Fibroblast of skin of back (primary cell): Measurements from ENCODE around the gene CKMT2. TPM values are rescaled to one million over a fixed set of nuclear protein-coding genes. Genes with fewer than 3 reads are reported as not detected.

Experiments
- DNase-seq: peaks from one replicate; pipeline ENCODE4 v3.0.0-alpha.2; 2013
- polyA plus RNA-seq, 2 experiments: library from polyadenylated mRNA; unstranded; fragments of 120-200 nt; gene quantifications; one replicate each; pipeline ENCODE4 v1.2.1, GENCODE V29; 2013; ENCODE audit not compliant: insufficient read length in 2 of 2

CKMT2 gene
- 0.26 TPM for polyA plus RNA-seq (2013, experiment 1 of 2; ENCODE audit: insufficient read length)
- 0.29 TPM for polyA plus RNA-seq (2013, experiment 2 of 2; ENCODE audit: insufficient read length)

DNA sequence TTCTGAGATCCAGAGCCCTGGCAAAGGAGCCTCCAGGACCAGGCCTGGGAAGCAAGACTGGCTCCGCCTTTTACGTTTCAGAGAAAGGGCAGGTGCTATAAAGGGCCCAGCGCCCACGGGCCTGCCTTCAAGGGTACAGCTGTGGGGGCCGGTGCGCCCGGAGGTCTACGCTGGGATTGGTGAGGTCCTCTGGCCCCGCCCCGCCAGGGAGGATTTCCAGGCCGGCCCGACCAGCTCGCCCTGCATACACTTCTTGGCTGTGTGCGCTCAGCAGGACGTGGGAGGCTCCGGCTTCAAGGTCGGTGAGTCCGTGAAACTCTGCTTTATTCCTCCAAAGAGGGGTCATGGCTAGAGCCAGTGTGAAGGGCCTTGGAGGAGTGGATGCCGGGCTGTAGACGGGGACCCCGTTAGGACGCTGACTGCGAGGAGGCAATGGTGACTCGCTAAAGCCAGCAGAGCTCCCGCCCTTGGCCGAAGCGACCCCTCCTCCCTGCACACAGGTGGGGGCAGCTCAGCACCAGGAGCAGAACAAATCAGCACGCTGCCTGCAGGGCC is at the start of gene CKMT2:
TSS of gene CKMT2 (plus strand) at position 243 of the 555 bp plus-strand sequence. CDS start 17,811 bp downstream, outside the sequence.
- no peak for DNase-seq

- no peak for DNase-seq
Measured at GRCh38 chr5:81183811-81184748, 49.0 kb upstream of the CKMT2 start.

GRCh38 chr5:81184749-81185110 is 48.4 kb upstream of the CKMT2 start:
- DNase-seq: no peak

GRCh38 chr5:81187885-81188284 is 45.2 kb upstream of the CKMT2 start:
- no peak for DNase-seq

DNA sequence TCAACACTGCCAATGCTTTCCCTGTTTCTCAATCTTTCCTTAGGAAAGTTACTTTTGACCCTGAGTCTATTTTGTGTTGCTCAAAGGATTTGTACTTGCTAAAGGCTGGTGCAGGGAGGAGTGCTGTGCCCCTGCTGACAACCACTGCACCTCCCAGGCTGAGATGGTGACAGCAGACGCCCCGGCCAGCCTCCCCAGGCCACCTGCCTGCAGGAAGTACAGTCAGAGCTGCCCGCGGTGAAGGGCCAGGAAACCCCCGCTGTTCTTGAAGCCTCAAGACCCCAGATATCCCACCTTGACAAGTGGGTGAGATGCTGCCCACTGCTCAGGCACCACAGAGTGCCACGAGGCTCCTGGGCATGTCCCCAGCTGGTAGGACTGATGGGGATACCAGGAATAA is 44.2 kb upstream of the CKMT2 start:
- no peak for DNase-seq

- no peak for DNase-seq
Measured at GRCh38 chr5:81189875-81190498, 43.1 kb upstream of the CKMT2 start.

DNA sequence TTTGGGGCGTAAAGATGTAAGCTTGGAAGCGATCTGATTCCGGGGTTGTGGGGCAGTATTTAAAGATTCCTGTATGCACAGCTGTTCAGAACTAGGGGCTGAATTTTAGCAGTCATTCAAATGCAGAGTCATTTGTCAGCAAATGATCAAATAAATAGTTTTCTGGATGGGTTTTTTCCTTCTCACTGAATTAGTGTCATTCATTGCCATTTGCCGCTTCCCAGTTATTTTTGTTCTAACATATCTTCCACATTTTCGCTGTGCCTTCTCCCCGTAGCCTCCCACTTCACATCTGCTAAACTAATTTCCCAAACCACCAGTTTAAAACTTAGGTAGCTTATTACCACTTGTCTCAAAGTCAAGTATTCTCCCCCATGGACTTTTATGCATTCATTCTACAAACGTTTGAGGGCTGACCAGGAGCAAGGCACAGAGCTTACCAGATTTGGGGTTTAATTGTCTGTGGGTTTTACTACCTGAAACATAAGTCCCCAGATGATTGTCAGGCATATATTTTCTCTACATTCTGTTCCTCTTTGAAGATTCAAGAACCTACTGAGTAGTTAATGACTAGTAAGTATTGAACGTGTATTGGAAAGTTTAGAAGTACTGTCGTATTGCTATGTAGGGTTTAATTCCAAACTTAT is 41.3 kb upstream of the CKMT2 start:
- no peak for DNase-seq

- no peak for DNase-seq
Measured at GRCh38 chr5:81192373-81192750, 40.8 kb upstream of the CKMT2 start.

GRCh38 chr5:81194633-81195334 is 38.3 kb upstream of the CKMT2 start:
- peak; percentile 74 for DNase-seq

- no peak for DNase-seq
Measured at GRCh38 chr5:81195335-81195929, 37.7 kb upstream of the CKMT2 start.

DNA sequence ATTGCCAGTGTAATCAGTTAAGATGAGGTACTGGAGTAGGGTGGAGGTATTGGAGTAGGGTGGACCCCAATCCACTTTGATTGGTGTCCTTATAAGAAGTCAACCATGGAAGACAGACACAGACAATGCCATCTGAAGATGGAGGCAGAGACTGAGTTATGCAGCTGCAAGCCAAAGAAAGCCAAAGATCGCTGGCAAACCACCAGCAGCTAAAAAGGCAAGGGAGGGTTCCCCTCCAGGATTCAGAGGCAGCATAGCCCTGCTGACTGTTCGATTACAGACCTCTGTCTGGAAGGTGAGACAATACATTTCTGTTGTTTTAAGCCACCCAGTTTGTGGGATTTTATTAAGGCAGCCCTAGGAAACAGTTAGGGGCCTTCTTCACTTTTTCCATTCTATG is 30.5 kb upstream of the CKMT2 start:
- no peak for DNase-seq

- DNase-seq: no peak
Measured at GRCh38 chr5:81203729-81204128, 29.4 kb upstream of the CKMT2 start.

GRCh38 chr5:81204205-81204604 is 28.9 kb upstream of the CKMT2 start:
- no peak for DNase-seq

- DNase-seq: no peak
Measured at GRCh38 chr5:81205058-81205457, 28.1 kb upstream of the CKMT2 start.

- no peak for DNase-seq
Measured at GRCh38 chr5:81207009-81207408, 26.1 kb upstream of the CKMT2 start.

GRCh38 chr5:81208904-81209303 is 24.2 kb upstream of the CKMT2 start:
- no peak for DNase-seq

DNA sequence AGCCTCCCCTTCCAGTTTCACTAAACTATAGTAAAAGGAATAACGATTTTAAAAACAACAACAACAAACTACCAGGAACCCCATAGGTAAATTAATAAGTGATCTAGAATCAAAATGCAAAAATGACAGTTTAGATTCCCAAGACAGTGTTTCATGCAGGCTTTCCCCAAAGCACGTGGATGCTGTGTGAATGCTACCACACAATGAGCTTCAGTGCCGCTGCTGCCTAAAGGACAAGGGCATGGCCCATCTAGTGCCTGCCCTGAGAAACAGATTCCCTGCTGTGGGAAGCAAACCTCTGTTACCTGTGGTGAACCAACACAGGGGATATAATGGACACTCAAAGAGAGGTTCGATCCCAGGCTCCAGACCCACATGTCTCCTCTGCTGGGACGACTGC is 23.7 kb upstream of the CKMT2 start:
- DNase-seq: no peak

DNA sequence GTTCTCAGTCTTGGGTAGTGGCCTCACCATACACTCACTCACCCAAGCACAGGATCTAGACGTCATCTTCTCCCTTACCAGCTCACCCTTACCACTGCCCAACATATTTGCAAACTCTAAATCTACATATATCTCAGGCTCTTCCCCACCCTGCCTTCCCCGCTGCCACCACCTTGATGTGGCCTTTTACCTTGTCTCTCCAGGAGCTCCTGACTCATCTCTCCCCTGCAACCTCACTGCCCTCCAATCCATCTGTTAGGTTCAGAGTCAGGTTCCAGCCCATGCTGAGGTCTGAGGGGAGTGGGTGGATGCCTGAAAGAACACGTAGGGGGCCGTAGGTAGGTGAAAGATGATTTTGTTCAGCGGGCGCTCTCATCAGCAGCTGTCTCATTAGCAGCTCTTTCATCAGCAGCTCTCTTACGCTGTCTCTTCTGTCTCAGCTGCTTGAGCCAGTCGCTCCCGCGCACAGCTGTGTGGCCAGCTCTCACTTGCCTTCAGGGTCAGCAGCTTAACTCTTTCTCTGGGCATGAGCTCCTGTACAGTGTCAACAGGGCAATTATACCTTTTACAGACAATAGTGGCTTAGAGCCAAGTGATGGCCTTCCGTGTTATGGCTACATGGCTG is 23.1 kb upstream of the CKMT2 start:
- no peak for DNase-seq

- no peak for DNase-seq
Measured at GRCh38 chr5:81212211-81212751, 20.8 kb upstream of the CKMT2 start.

DNA sequence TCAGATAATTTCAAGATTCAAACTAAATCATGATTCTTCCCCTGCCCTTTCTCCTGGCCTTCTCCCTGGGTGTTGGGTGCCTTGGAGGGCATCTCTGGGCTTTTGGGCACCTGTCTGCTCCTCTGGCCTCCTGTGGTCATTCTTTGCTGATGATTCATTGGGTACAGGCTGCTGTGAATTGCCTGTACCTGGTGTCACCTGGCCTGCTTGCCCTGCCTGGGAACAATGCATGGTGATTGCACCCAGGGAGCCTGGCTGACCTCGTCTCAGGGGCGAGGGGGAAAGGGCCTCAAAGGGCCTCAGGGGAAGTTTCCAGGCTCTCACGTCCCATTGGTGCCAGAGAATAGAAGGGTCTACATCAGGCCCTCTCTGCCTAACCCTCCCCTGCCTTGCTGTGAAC is 20.1 kb upstream of the CKMT2 start:
- DNase-seq: no peak

DNA sequence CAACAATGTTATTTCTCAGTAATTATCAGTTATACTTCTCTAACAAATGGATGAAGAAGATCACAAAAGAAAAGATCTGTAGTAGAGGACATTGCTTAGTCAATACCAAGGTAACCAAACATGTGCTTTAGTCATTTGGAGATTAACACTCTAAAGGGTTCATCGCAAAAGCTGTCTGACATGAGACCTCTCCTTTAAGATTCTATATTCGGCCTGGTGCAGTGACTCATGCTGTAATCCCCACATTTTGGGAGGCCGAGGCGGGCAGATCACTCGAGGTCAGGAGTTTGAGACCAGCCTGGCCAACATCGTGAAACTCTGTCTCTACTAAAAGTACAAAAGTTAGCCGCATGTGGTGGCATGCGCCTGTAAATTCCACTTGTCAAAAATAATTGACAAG is 18.3 kb upstream of the CKMT2 start:
- DNase-seq: no peak
